ENCODE measurements around the gene CACNB2.

DNA sequence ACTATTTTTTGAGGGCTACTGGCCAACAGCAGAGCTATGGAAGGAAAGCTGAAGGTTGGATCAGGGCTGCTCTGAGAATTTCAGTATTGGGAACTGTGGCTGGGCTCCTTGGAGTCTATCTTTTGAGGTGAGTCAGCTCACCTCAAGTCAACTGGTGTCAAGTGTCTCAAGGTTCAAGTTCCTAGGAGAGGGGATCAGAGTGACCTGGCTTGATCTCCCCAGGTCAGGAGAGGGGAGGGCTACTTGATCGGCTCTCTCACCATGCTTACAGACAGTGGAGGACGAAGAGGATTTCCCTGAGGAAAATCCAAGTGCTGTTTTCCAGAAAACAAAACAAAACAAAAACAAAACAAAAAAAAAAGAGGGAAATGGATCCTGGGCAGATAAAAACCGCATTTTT, 132.8 kb downstream of the CACNB2 start:
- no peak for TF ChIP-seq GATA2 (IDR thresholded peaks at IDR 0.05; ENCODE audit: low read depth, low read length)
- no peak for TF ChIP-seq GATA3 (IDR thresholded peaks at IDR 0.05; ENCODE audit: low read depth, low read length)

Data from SH-SY5Y (cell line).